Stomach (tissue), 4 donors: ENCODE data around the gene CCDC88C.

Source experiments
- POLR2A ChIP-seq, 4 donors: fragments of 450-650 bp; IDR thresholded peaks; one replicate each; pipeline ENCODE4 v1.6.1; 2016; ENCODE audit warnings: antibody characterized with exemption in 4 of 4, control low read depth in 2 of 4, mild to moderate bottlenecking in 1 of 4, moderate library complexity in 1 of 4
- POLR2AphosphoS5 ChIP-seq, 3 donors: sonication (generic); formaldehyde crosslinking; IDR thresholded peaks; one replicate each; pipeline ENCODE4 v1.6.1; 2016; ENCODE audit warnings: antibody characterized with exemption in 3 of 3
- TF ChIP-seq, protein P1 (sequence below), 7 experiments: fragments of 450-650 bp in 4 of 7; fragments of 200-600 bp in 3 of 7; sonication (generic) in 3 of 7; IDR thresholded peaks; one replicate each; pipeline ENCODE4 v1.5.1; 2016 to 2019; ENCODE audit warnings: antibody characterized with exemption in 7 of 7, control low read depth in 2 of 7, mild to moderate bottlenecking in 1 of 7

DNA sequence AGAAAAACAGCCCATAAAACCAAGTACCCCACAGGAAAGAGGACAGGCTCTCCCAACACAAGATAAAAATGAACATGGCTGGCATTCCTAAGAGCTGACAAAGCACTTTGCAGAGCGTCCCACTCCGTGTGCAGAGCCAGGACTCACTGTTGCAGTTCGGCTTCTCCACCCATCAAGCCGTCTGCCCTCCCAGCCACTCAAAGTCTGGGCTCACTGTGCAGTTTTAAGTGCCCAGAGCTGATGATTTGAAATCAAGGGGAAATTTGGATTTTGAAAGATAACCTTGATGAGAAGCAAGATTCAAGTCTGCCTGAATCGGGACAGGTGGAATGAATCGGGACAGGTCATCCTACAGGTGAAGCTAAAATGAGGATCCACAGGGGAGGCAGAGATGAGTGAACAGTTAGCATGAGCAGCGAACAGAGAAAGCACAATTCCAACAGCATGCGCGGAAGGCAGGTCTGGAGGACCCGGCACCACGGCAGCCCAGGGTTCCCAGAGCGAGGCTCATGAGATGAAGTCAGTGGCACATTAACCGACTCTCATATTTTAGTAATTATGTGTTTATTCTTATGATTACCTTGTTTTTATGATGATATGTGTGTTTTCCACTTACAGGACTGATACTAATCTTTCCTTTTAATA is 133.4 kb downstream of the CCDC88C start:
- TF ChIP-seq, protein P1, sequence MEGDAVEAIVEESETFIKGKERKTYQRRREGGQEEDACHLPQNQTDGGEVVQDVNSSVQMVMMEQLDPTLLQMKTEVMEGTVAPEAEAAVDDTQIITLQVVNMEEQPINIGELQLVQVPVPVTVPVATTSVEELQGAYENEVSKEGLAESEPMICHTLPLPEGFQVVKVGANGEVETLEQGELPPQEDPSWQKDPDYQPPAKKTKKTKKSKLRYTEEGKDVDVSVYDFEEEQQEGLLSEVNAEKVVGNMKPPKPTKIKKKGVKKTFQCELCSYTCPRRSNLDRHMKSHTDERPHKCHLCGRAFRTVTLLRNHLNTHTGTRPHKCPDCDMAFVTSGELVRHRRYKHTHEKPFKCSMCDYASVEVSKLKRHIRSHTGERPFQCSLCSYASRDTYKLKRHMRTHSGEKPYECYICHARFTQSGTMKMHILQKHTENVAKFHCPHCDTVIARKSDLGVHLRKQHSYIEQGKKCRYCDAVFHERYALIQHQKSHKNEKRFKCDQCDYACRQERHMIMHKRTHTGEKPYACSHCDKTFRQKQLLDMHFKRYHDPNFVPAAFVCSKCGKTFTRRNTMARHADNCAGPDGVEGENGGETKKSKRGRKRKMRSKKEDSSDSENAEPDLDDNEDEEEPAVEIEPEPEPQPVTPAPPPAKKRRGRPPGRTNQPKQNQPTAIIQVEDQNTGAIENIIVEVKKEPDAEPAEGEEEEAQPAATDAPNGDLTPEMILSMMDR (IDR thresholded peaks at IDR 0.05), result no peak
- TF ChIP-seq POLR2AphosphoS5 (IDR thresholded peaks at IDR 0.05) (no peak), POLR2A (IDR thresholded peaks at IDR 0.05) (no peak)
